Measurements from ENCODE around the gene IDI2.

Gene IDI2

GRCh38 chr10:980468-981093, 45.1 kb downstream of the IDI2 start:
- DNase-seq (ENCODE audit: low spot score) = no peak

- no peak for DNase-seq (ENCODE audit: low spot score)
These were observed 46.7 kb downstream of the IDI2 start for GRCh38 chr10:978826-979421.

GRCh38 chr10:976316-976715, 49.3 kb downstream of the IDI2 start:
- no peak for DNase-seq (ENCODE audit: low spot score)

GRCh38 chr10:974785-975074, 50.9 kb downstream of the IDI2 start:
- no peak for DNase-seq (ENCODE audit: low spot score)

- DNase-seq (ENCODE audit: low spot score) = no peak
These were observed 51.4 kb downstream of the IDI2 start for GRCh38 chr10:974038-974784.

- no peak for DNase-seq (ENCODE audit: low spot score)
These were observed 52.9 kb downstream of the IDI2 start for GRCh38 chr10:972763-973162.

- no peak for DNase-seq (ENCODE audit: low spot score)
These were observed 54.0 kb downstream of the IDI2 start for GRCh38 chr10:971613-972012.

- DNase-seq (ENCODE audit: low spot score) = no peak
These were observed 54.5 kb downstream of the IDI2 start for GRCh38 chr10:971150-971542.

- DNase-seq (ENCODE audit: low spot score) = no peak
These were observed 55.1 kb downstream of the IDI2 start for GRCh38 chr10:970311-971149.

GRCh38 chr10:969473-970150, 56.0 kb downstream of the IDI2 start:
- no peak for DNase-seq (ENCODE audit: low spot score)
